DND-41 (cell line): ENCODE measurements around the gene ACSS1.

Experiments
- EZH2 ChIP-seq: IDR thresholded peaks from 3 replicates; pipeline ENCODE4 v1.6.1; 2012; ENCODE audit warnings: borderline replicate concordance, low read depth, mild to moderate bottlenecking, moderate library complexity, low read length, inconsistent platforms; ENCODE audit not compliant: severe bottlenecking
- TF ChIP-seq, protein P1 (sequence below): IDR thresholded peaks from 2 replicates; pipeline ENCODE4 v1.5.1; 2012; ENCODE audit warnings: borderline replicate concordance, low read length, moderate library complexity, mild to moderate bottlenecking; ENCODE audit not compliant: poor library complexity, severe bottlenecking; ENCODE audit errors: extremely low read depth

DNA sequence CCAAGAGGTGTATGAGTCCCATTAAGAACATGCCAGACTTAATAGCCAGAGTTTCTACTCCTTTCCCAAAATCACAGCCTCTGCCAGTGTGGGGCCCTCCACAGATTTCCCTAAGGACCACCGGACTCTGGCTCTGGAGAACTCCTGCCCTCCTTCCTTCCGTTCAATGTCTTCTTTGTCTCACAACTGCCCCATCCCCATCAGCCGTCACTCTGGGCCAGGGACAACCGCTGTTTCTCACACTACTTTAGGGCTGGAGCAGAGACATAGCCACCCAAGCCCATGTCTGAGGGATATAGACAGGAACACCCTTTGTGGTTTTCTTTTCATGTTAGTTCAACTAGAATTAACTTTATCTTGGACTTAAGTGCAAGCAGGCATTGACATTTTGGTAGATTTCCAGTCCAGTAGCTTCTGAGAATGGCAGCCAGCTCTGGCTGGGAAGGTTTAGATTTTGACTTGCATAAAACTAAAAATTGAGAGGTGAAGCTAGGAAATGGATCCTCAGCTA lies 6.7 kb upstream of the ACSS1 start:
- TF ChIP-seq, protein P1, sequence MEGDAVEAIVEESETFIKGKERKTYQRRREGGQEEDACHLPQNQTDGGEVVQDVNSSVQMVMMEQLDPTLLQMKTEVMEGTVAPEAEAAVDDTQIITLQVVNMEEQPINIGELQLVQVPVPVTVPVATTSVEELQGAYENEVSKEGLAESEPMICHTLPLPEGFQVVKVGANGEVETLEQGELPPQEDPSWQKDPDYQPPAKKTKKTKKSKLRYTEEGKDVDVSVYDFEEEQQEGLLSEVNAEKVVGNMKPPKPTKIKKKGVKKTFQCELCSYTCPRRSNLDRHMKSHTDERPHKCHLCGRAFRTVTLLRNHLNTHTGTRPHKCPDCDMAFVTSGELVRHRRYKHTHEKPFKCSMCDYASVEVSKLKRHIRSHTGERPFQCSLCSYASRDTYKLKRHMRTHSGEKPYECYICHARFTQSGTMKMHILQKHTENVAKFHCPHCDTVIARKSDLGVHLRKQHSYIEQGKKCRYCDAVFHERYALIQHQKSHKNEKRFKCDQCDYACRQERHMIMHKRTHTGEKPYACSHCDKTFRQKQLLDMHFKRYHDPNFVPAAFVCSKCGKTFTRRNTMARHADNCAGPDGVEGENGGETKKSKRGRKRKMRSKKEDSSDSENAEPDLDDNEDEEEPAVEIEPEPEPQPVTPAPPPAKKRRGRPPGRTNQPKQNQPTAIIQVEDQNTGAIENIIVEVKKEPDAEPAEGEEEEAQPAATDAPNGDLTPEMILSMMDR, result no peak
- TF ChIP-seq EZH2, result no peak
